Mammary epithelial cell (primary cell): ENCODE data around the gene CDC42EP1.

ENCODE experiments used
- EZH2 ChIP-seq: IDR thresholded peaks from 2 replicates; pipeline ENCODE4 v1.6.1; 2012; ENCODE audit warnings: low read length, inconsistent platforms, borderline replicate concordance
- TF ChIP-seq, protein P1 (sequence below), 2 donors: IDR thresholded peaks in 1 of 2; conservative IDR thresholded peaks in 1 of 2; 2 replicates each; pipeline ENCODE4 v1.5.1; 2011 to 2012; ENCODE audit warnings: inconsistent platforms in 2 of 2, low read length in 2 of 2, mild to moderate bottlenecking in 2 of 2, control low read depth in 1 of 2, low read depth in 1 of 2; ENCODE audit not compliant: insufficient read depth in 1 of 2; ENCODE audit errors: extremely low read depth in 1 of 2

- TF ChIP-seq, protein P1, sequence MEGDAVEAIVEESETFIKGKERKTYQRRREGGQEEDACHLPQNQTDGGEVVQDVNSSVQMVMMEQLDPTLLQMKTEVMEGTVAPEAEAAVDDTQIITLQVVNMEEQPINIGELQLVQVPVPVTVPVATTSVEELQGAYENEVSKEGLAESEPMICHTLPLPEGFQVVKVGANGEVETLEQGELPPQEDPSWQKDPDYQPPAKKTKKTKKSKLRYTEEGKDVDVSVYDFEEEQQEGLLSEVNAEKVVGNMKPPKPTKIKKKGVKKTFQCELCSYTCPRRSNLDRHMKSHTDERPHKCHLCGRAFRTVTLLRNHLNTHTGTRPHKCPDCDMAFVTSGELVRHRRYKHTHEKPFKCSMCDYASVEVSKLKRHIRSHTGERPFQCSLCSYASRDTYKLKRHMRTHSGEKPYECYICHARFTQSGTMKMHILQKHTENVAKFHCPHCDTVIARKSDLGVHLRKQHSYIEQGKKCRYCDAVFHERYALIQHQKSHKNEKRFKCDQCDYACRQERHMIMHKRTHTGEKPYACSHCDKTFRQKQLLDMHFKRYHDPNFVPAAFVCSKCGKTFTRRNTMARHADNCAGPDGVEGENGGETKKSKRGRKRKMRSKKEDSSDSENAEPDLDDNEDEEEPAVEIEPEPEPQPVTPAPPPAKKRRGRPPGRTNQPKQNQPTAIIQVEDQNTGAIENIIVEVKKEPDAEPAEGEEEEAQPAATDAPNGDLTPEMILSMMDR (conservative IDR thresholded peaks at IDR 0.05 in 1 of 2, IDR thresholded peaks at IDR 0.05 in 1 of 2; ENCODE audit: extremely low read depth in 1 of 2, insufficient read depth in 1 of 2, low read depth in 1 of 2, low read length in 2 of 2), result no peak
- no peak for TF ChIP-seq EZH2
Observed at GRCh38 chr22:37521236-37521739, 39.0 kb upstream of the CDC42EP1 start.
